Measurements from ENCODE around the gene RETREG1.
"Not testable (repeated sequence)": the region's sequence is repeated elsewhere in the genome, so short reads cannot be mapped to it uniquely, and the experiment has no call there.

DNA sequence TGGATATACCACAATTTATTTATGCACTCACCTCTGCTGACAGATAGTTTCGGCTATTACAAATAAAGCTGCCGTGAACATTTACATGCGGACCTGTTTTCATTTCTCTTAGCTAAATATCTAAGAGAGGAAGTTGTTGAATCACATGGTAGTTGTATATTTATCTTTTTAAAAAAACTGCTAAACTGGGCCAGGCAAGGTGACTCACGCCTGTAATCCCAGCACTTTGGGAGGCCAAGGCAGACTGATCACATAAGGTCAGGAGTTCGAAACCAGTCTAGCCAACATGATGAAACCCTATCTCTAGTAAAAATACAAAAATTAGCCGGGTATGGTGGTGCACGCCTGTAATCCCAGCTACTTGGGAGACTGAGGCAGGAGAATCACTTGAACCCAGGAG lies 73.6 kb downstream of the RETREG1 start:
- TF ChIP-seq, protein P1, sequence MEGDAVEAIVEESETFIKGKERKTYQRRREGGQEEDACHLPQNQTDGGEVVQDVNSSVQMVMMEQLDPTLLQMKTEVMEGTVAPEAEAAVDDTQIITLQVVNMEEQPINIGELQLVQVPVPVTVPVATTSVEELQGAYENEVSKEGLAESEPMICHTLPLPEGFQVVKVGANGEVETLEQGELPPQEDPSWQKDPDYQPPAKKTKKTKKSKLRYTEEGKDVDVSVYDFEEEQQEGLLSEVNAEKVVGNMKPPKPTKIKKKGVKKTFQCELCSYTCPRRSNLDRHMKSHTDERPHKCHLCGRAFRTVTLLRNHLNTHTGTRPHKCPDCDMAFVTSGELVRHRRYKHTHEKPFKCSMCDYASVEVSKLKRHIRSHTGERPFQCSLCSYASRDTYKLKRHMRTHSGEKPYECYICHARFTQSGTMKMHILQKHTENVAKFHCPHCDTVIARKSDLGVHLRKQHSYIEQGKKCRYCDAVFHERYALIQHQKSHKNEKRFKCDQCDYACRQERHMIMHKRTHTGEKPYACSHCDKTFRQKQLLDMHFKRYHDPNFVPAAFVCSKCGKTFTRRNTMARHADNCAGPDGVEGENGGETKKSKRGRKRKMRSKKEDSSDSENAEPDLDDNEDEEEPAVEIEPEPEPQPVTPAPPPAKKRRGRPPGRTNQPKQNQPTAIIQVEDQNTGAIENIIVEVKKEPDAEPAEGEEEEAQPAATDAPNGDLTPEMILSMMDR (IDR thresholded peaks at IDR 0.05; ENCODE audit: low read length), result not testable (repeated sequence)
- not testable (repeated sequence) for TF ChIP-seq EZH2 (IDR thresholded peaks at IDR 0.05; ENCODE audit: borderline replicate concordance, low read length)
